H1 (cell line): ENCODE results near the gene ATP5F1C. TPM values are rescaled to one million over a fixed set of nuclear protein-coding genes. Genes with fewer than 3 reads are reported as not detected.

Experiments used
- CTCF ChIA-PET: fragments of 300-600 bp; sonication (Branson Sonifier 250); formaldehyde crosslinking; loops from one replicate; lab custom pipeline; 2021; ENCODE audit not compliant: partially characterized antibody; lab: Charles Lee
- POLR2A ChIA-PET: fragments of 300-600 bp; sonication (Branson Sonifier 250); formaldehyde crosslinking; loops from one replicate; lab custom pipeline; 2021; ENCODE audit warnings: inconsistent platforms; ENCODE audit not compliant: partially characterized antibody; lab: Charles Lee
- DNase-seq, 2 experiments: peaks; one replicate each; pipeline versions ENCODE4 v3.0.0 to v3.0.0-alpha.2; 2010 to 2022; ENCODE audit warnings: low spot score in 2 of 2, low read depth in 1 of 2, mixed read lengths in 1 of 2
- FAIRE-seq: peaks from 2 replicates; lab custom pipeline; 2011; peaks lifted over from hg19 to GRCh38; lab: Jason Lieb, UNC
- H2AFZ ChIP-seq: 2 replicates; pipeline ENCODE4 v1.8.1; 2012; ENCODE audit warnings: low read length, inconsistent platforms
- H2AK5ac ChIP-seq: 2 replicates; pipeline ENCODE4 v1.6.1; 2013; ENCODE audit warnings: low read depth, low read length
- H2BK120ac ChIP-seq: replicated peaks from 2 replicates; pipeline ENCODE3; 2013; ENCODE audit warnings: low read depth, low read length, inconsistent platforms
- H2BK12ac ChIP-seq: 2 replicates; pipeline ENCODE4 v1.6.1; 2013; ENCODE audit warnings: low read depth, low read length
- H2BK15ac ChIP-seq: 2 replicates; pipeline ENCODE4 v1.6.1; 2013; ENCODE audit warnings: low read length
- H2BK20ac ChIP-seq: 2 replicates; pipeline ENCODE4 v1.6.1; 2013; ENCODE audit warnings: low read length
- H2BK5ac ChIP-seq: 2 replicates; pipeline ENCODE4 v1.6.1; 2013; ENCODE audit warnings: low read depth, low read length
- H3K14ac ChIP-seq: 2 replicates; pipeline ENCODE4 v1.6.1; 2013; ENCODE audit warnings: inconsistent platforms; ENCODE audit not compliant: insufficient read length
- H3K18ac ChIP-seq: 2 replicates; pipeline ENCODE4 v1.6.1; 2013; ENCODE audit warnings: low read length; ENCODE audit errors: extremely low read depth
- H3K23ac ChIP-seq: 2 replicates; pipeline ENCODE4 v1.6.1; 2013; ENCODE audit warnings: inconsistent platforms; ENCODE audit not compliant: insufficient read length
- H3K23me2 ChIP-seq: 2 replicates; pipeline ENCODE4 v1.6.1; 2013; ENCODE audit warnings: low read depth, low read length
- H3K27ac ChIP-seq: 2 replicates; pipeline ENCODE4 v1.6.1; 2011; ENCODE audit warnings: low read depth, low read length, inconsistent platforms
- H3K27me3 ChIP-seq, 4 experiments: replicated peaks in 1 of 4; 1 replicate in 1 of 4; 2 replicates in 3 of 4; pipeline versions ENCODE4 v1.6.1 to v1.8.1; 2011 to 2013; ENCODE audit warnings: low read length in 3 of 4, mild to moderate bottlenecking in 3 of 4, inconsistent platforms in 2 of 4, mixed read lengths in 2 of 4, moderate library complexity in 1 of 4; ENCODE audit not compliant: control insufficient read depth in 3 of 4, insufficient read depth in 3 of 4; ENCODE audit errors: extremely low read depth in 1 of 4
- H3K36me3 ChIP-seq, 4 experiments: 2 replicates each; pipeline versions ENCODE4 v1.6.1 to v1.8.1; 2011 to 2013; ENCODE audit warnings: mild to moderate bottlenecking in 4 of 4, low read length in 3 of 4, moderate library complexity in 2 of 4, control low read depth in 1 of 4, inconsistent platforms in 1 of 4; ENCODE audit not compliant: insufficient read depth in 4 of 4, control insufficient read depth in 2 of 4
- H3K4ac ChIP-seq: replicated peaks from 2 replicates; pipeline ENCODE3; 2013; ENCODE audit warnings: low read length, low read depth, mixed read lengths, inconsistent platforms; ENCODE audit not compliant: insufficient read length
- H3K4me1 ChIP-seq, 4 experiments: replicated peaks in 1 of 4; 1 replicate in 1 of 4; 2 replicates in 3 of 4; pipeline versions ENCODE4 v1.6.1 to v1.8.1; 2011 to 2013; ENCODE audit warnings: low read length in 3 of 4, inconsistent platforms in 2 of 4, mixed read lengths in 1 of 4; ENCODE audit not compliant: insufficient read depth in 4 of 4, control insufficient read depth in 3 of 4
- H3K4me2 ChIP-seq, 2 experiments: 2 replicates each; pipeline versions ENCODE4 v1.6.1 to v1.8.1; 2011 to 2013; ENCODE audit warnings: low read depth in 2 of 2, low read length in 2 of 2, control low read depth in 1 of 2, inconsistent platforms in 1 of 2, mild to moderate bottlenecking in 1 of 2; ENCODE audit not compliant: insufficient read depth in 1 of 2
- H3K4me3 ChIP-seq, 4 experiments: fragments of 200-600, 300-600 bp in 1 of 4; sonication (generic), shearing (Covaris generic), sonication (Bioruptor Twin) in 1 of 4; 2 replicates each; pipeline versions ENCODE4 v1.5.1 to v1.8.1; 2011 to 2016; ENCODE audit warnings: low read length in 4 of 4, low read depth in 3 of 4, control low read depth in 2 of 4, inconsistent platforms in 2 of 4, mild to moderate bottlenecking in 2 of 4, mixed read lengths in 1 of 4, moderate library complexity in 1 of 4; ENCODE audit not compliant: insufficient read depth in 2 of 4; ENCODE audit errors: extremely low read depth in 1 of 4
- H3K56ac ChIP-seq: replicated peaks from 2 replicates; pipeline ENCODE3; 2013; ENCODE audit warnings: low read depth, mild to moderate bottlenecking, mixed read lengths, low read length, inconsistent platforms; ENCODE audit not compliant: insufficient read length
- H3K79me1 ChIP-seq: 2 replicates; pipeline ENCODE4 v1.6.1; 2013; ENCODE audit warnings: low read depth, low read length, control low read depth
- H3K79me2 ChIP-seq, 2 experiments: 2 replicates each; pipeline versions ENCODE4 v1.6.1 to v1.8.1; 2012 to 2013; ENCODE audit warnings: low read length in 2 of 2, mild to moderate bottlenecking in 2 of 2, inconsistent platforms in 1 of 2; ENCODE audit not compliant: insufficient read depth in 2 of 2, control insufficient read depth in 1 of 2
- H3K9ac ChIP-seq, 4 experiments: replicated peaks in 1 of 4; 1 replicate in 1 of 4; 2 replicates in 3 of 4; pipeline versions ENCODE4 v1.6.1 to v1.8.1; 2011 to 2013; ENCODE audit warnings: low read depth in 3 of 4, low read length in 3 of 4, control low read depth in 2 of 4, mild to moderate bottlenecking in 2 of 4, moderate library complexity in 2 of 4, inconsistent platforms in 1 of 4; ENCODE audit errors: extremely low read depth in 1 of 4
- H3K9me3 ChIP-seq, 2 experiments: 2 replicates each; pipeline versions ENCODE4 v1.6.1 to v1.8.1; 2012 to 2013; ENCODE audit warnings: mild to moderate bottlenecking in 2 of 2, moderate library complexity in 2 of 2, control low read depth in 1 of 2, inconsistent platforms in 1 of 2, low read depth in 1 of 2, low read length in 1 of 2, mixed read lengths in 1 of 2; ENCODE audit not compliant: insufficient read depth in 2 of 2
- H4K20me1 ChIP-seq, 2 experiments: replicated peaks in 1 of 2; 2 replicates each; pipeline versions ENCODE3 to v1.8.1; 2011 to 2013; ENCODE audit warnings: inconsistent platforms in 2 of 2, low read length in 2 of 2, mild to moderate bottlenecking in 1 of 2; ENCODE audit not compliant: insufficient read depth in 2 of 2, control insufficient read depth in 1 of 2
- H4K5ac ChIP-seq: 2 replicates; pipeline ENCODE4 v1.6.1; 2013; ENCODE audit warnings: low read length, low read depth, mixed read lengths, inconsistent platforms; ENCODE audit not compliant: insufficient read length
- H4K8ac ChIP-seq: 2 replicates; pipeline ENCODE4 v1.8.0; 2013; ENCODE audit warnings: mild to moderate bottlenecking, moderate library complexity, low read length, inconsistent platforms; ENCODE audit not compliant: insufficient read depth; ENCODE audit errors: extremely low read depth
- H4K91ac ChIP-seq: replicated peaks from 2 replicates; pipeline ENCODE3; 2013; ENCODE audit warnings: low read length, mixed read lengths, inconsistent platforms; ENCODE audit not compliant: insufficient read length
- ATF2 ChIP-seq: IDR thresholded peaks from 2 replicates; pipeline ENCODE4 v1.6.1; 2012; ENCODE audit warnings: low read length, inconsistent platforms
- EZH2 ChIP-seq: fragments of 200-600 bp; sonication (generic); IDR thresholded peaks from 2 replicates; pipeline ENCODE4 v1.7.1; 2012; ENCODE audit warnings: low read depth, mild to moderate bottlenecking, moderate library complexity, low read length, inconsistent platforms; ENCODE audit not compliant: severe bottlenecking
- HDAC2 ChIP-seq, 2 experiments: fragments of 300-600 bp in 1 of 2; sonication (generic) in 1 of 2; IDR thresholded peaks; 2 replicates each; pipeline ENCODE4 v1.6.1; 2011 to 2012; ENCODE audit warnings: low read depth in 2 of 2, low read length in 2 of 2, mild to moderate bottlenecking in 2 of 2, moderate library complexity in 2 of 2, borderline replicate concordance in 1 of 2, inconsistent platforms in 1 of 2
- KDM4A ChIP-seq: IDR thresholded peaks from one replicate; pipeline ENCODE4 v1.7.1; 2012; ENCODE audit warnings: low read depth, mild to moderate bottlenecking, moderate library complexity, low read length, inconsistent platforms; ENCODE audit not compliant: severe bottlenecking
- KDM5A ChIP-seq: fragments of 200-600 bp; IDR thresholded peaks from 2 replicates; pipeline ENCODE4 v1.7.1; 2012; ENCODE audit warnings: mild to moderate bottlenecking, low read length, inconsistent platforms, mixed read lengths
- MAFK ChIP-seq: IDR thresholded peaks from 2 replicates; pipeline ENCODE4 v1.6.1; 2012; ENCODE audit warnings: low read depth, mild to moderate bottlenecking, improper control_type of control experiment, low read length
- RAD21 ChIP-seq, 2 experiments: IDR thresholded peaks in 1 of 2; conservative IDR thresholded peaks in 1 of 2; 2 replicates each; pipeline ENCODE4 v1.6.1; 2011; ENCODE audit warnings: low read depth in 2 of 2, low read length in 2 of 2, improper control_type of control experiment in 1 of 2, inconsistent platforms in 1 of 2, mild to moderate bottlenecking in 1 of 2, moderate library complexity in 1 of 2
- SIN3A ChIP-seq, 2 experiments: IDR thresholded peaks in 1 of 2; conservative IDR thresholded peaks in 1 of 2; 2 replicates each; pipeline ENCODE4 v1.6.1; 2011 to 2012; ENCODE audit warnings: low read length in 2 of 2, improper control_type of control experiment in 1 of 2, low read depth in 1 of 2, mild to moderate bottlenecking in 1 of 2
- SP1 ChIP-seq: IDR thresholded peaks from 2 replicates; pipeline ENCODE4 v1.6.1; 2011; ENCODE audit warnings: low read depth, low read length
- SRF ChIP-seq: IDR thresholded peaks from 2 replicates; pipeline ENCODE4 v1.6.1; 2011; ENCODE audit warnings: mild to moderate bottlenecking, low read depth, low read length, moderate library complexity
- TBP ChIP-seq: IDR thresholded peaks from 2 replicates; pipeline ENCODE4 v1.6.1; 2011; ENCODE audit warnings: low read depth, low read length, improper control_type of control experiment
- TCF12 ChIP-seq: IDR thresholded peaks from 2 replicates; pipeline ENCODE4 v1.6.1; 2011; ENCODE audit warnings: low read depth, mild to moderate bottlenecking, low read length
- WGBS, 2 experiments: shearing (Covaris generic) in 1 of 2; methylation state at CpG; one replicate each; pipeline versions ENCODE4 v1.1.6 to v1.1.7; 2013 to 2015; ENCODE audit warnings: low lambda C conversion rate in 2 of 2, mixed read lengths in 2 of 2, inconsistent platforms in 1 of 2, low coverage in 1 of 2, missing lambda C conversion rate in 1 of 2; ENCODE audit not compliant: insufficient replicate concordance in 2 of 2, insufficient coverage in 1 of 2, insufficient read length in 1 of 2; ENCODE audit errors: extremely low coverage in 1 of 2, missing lambda C conversion rate in 1 of 2; 5-methylcytosine and 5-hydroxymethylcytosine counted together
- polyA plus RNA-seq, 7 experiments: library from polyadenylated mRNA; depleted of rRNA in 3 of 7; stranded (reverse) in 5 of 7; unstranded in 2 of 7; fragments of >200 nt in 5 of 7; fragments of 200-250 nt in 2 of 7; gene quantifications; 1 replicate in 5 of 7; 2 replicates in 1 of 7; 4 replicates in 1 of 7; pipeline versions ENCODE4 v1.2.1 to v1.2.3, GENCODE V29; 2011 to 2013; ENCODE audit warnings: missing spikeins in 2 of 7, mixed read lengths in 2 of 7
- total RNA-seq: library from RNA; stranded (reverse); fragmentation: NEBNext Ultra II Directional; extraction: Animal tissue kit (Norgen Biotek cat#: 25700); gene quantifications from 2 replicates; pipeline ENCODE4 v1.2.1, GENCODE V29; 2021

ATP5F1C gene
- total and polyA plus RNA-seq, 2 of the 8 experiments (the other 6 are each of a cell fraction or from before 2014, with no cell fraction given), result 221 to 265 TPM

GRCh38 chr10:7767209-7767608 is 20.8 kb upstream of the ATP5F1C start:
- H3K14ac ChIP-seq, result no peak overlapping the region
- H3K27ac ChIP-seq, result no peak overlapping the region
- no peaks in the 10 kb centered on the region for H3K79me2 ChIP-seq
- no peak overlapping the region for H4K8ac ChIP-seq
- H3K56ac ChIP-seq, result no peak overlapping the region
- CTCF ChIA-PET, result no interaction called here
- no peak overlapping the region for H2BK15ac ChIP-seq
- no peaks in the 10 kb centered on the region for H3K23me2 ChIP-seq
- H2AFZ ChIP-seq, result no peak overlapping the region
- H3K4me1 ChIP-seq, result no peaks in the 10 kb centered on the region
- H3K9me3 ChIP-seq, result no peaks in the 10 kb centered on the region
- H2BK12ac ChIP-seq, result no peak overlapping the region
- no peak overlapping the region for H3K23ac ChIP-seq
- H3K4me2 ChIP-seq, result no peak overlapping the region
- H3K36me3 ChIP-seq, result peaks cover 0 to 65% (median 33%) of the 10 kb centered on the region in 4 experiments
- no peak overlapping the region for H3K4me3 ChIP-seq
- FAIRE-seq (no peak), DNase-seq (no peak)
- no peak overlapping the region for H3K18ac ChIP-seq
- POLR2A ChIA-PET, result no interaction called here
- no peaks in the 10 kb centered on the region for H4K20me1 ChIP-seq
- H3K27me3 ChIP-seq, result no peaks in the 10 kb centered on the region
- H2BK5ac ChIP-seq, result no peak overlapping the region
- WGBS, 2 experiments, result 90% methylated on average over 10 of the region's 10 CpGs; no CpG with 5 or more reads in 1 of the 2 experiments
- H2AK5ac ChIP-seq, result no peak overlapping the region
- H4K91ac ChIP-seq, result no peak overlapping the region
- H3K9ac ChIP-seq, result no peak overlapping the region
- H2BK20ac ChIP-seq, result no peak overlapping the region
- H4K5ac ChIP-seq, result no peak overlapping the region
- H3K79me1 ChIP-seq, result no peaks in the 10 kb centered on the region
- H3K4ac ChIP-seq, result no peak overlapping the region
- H2BK120ac ChIP-seq, result no peak overlapping the region
- TF ChIP-seq SIN3A (conservative IDR thresholded peaks at IDR 0.05 in 1 of 2, IDR thresholded peaks at IDR 0.05 in 1 of 2; ENCODE audit: low read depth in 1 of 2, low read length in 2 of 2), result no peak
- no peak for TF ChIP-seq SRF
- no peak for TF ChIP-seq ATF2
- no peak for TF ChIP-seq TCF12
- no peak for TF ChIP-seq MAFK
- TF ChIP-seq KDM5A, result no peak
- no peak for TF ChIP-seq SP1
- no peak for TF ChIP-seq HDAC2 (IDR thresholded peaks at IDR 0.05; ENCODE audit: borderline replicate concordance in 1 of 2, low read depth in 2 of 2, low read length in 2 of 2)
- TF ChIP-seq RAD21 (IDR thresholded peaks at IDR 0.05 in 1 of 2, conservative IDR thresholded peaks at IDR 0.05 in 1 of 2; ENCODE audit: low read depth in 2 of 2, low read length in 2 of 2), result no peak
- no peak for TF ChIP-seq EZH2
- TF ChIP-seq KDM4A, result no peak
- TF ChIP-seq TBP, result no peak
